NCI-H146 (cell line): Measurements from ENCODE around the gene SECISBP2.
"Not testable (repeated sequence)": the region's sequence is repeated elsewhere in the genome, so short reads cannot be mapped to it uniquely, and the experiment has no call there.

Experiments
- DNase-seq: peaks from one replicate; lab custom pipeline; 2025; lab: John Stamatoyannopoulos, UW

SECISBP2 gene

GRCh38 chr9:89318123-89319014 is at the start of gene SECISBP2:
SECISBP2 (plus strand) TSS chr9:89318500; CDS start chr9:89318577, 77 bp downstream.
- peak; percentile 92 for DNase-seq

GRCh38 chr9:89273528-89274279 is 44.6 kb upstream of the SECISBP2 start:
- DNase-seq = no peak

GRCh38 chr9:89274838-89275237 is 43.5 kb upstream of the SECISBP2 start:
- DNase-seq = no peak

- not testable (repeated sequence) for DNase-seq
These were observed 42.3 kb upstream of the SECISBP2 start for GRCh38 chr9:89276040-89276439.

- DNase-seq = no peak
These were observed 41.3 kb upstream of the SECISBP2 start for GRCh38 chr9:89277043-89277442.

- DNase-seq = no peak
These were observed 40.8 kb upstream of the SECISBP2 start for GRCh38 chr9:89277454-89277853.

- no peak for DNase-seq
These were observed 39.7 kb upstream of the SECISBP2 start for GRCh38 chr9:89278551-89278950.

GRCh38 chr9:89278997-89279739 is 39.1 kb upstream of the SECISBP2 start:
- peak; percentile 30 for DNase-seq

- DNase-seq = no peak
These were observed 37.2 kb upstream of the SECISBP2 start for GRCh38 chr9:89281106-89281505.

- DNase-seq = not testable (repeated sequence)
These were observed 35.9 kb upstream of the SECISBP2 start for GRCh38 chr9:89282248-89282968.

- DNase-seq = no peak
These were observed 34.2 kb upstream of the SECISBP2 start for GRCh38 chr9:89284076-89284475.

GRCh38 chr9:89291741-89292140 is 26.6 kb upstream of the SECISBP2 start:
- DNase-seq = no peak

- no peak for DNase-seq
These were observed 25.3 kb upstream of the SECISBP2 start for GRCh38 chr9:89293014-89293413.

GRCh38 chr9:89295400-89295799 is 22.9 kb upstream of the SECISBP2 start:
- DNase-seq = no peak

GRCh38 chr9:89301996-89302395 is 16.3 kb upstream of the SECISBP2 start:
- not testable (repeated sequence) for DNase-seq

- DNase-seq = no peak
These were observed 14.1 kb upstream of the SECISBP2 start for GRCh38 chr9:89304020-89304833.

- DNase-seq = no peak
These were observed 13.5 kb upstream of the SECISBP2 start for GRCh38 chr9:89304834-89305188.

GRCh38 chr9:89305868-89306267 is 12.4 kb upstream of the SECISBP2 start:
- DNase-seq = no peak

GRCh38 chr9:89309166-89309565 is 9.1 kb upstream of the SECISBP2 start:
- DNase-seq = no peak

GRCh38 chr9:89309608-89310474 is 8.5 kb upstream of the SECISBP2 start:
- DNase-seq = no peak
